ENCODE measurements around the gene RPS15.

DNA sequence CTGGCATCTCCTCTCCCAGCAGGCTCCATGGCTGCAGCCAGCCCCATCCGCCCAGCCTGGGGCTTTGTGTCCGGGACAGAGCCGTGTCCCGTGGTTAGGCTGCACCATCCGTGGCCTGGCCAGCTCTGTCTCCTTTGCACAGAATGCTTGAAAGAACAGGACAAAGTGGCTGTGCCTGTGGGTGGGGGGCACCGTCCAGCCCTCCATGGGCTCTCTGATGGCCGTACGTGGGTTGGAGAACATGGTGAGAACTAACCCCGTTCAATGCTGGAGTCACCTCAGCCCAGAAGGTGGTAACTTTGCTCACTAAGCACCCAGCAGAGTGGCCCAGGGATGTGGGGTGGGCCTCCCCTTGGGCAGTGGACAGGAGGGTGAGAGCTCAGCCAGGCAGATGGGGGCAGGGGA, 2.8 kb downstream of the RPS15 start:
- TF ChIP-seq, protein P1, sequence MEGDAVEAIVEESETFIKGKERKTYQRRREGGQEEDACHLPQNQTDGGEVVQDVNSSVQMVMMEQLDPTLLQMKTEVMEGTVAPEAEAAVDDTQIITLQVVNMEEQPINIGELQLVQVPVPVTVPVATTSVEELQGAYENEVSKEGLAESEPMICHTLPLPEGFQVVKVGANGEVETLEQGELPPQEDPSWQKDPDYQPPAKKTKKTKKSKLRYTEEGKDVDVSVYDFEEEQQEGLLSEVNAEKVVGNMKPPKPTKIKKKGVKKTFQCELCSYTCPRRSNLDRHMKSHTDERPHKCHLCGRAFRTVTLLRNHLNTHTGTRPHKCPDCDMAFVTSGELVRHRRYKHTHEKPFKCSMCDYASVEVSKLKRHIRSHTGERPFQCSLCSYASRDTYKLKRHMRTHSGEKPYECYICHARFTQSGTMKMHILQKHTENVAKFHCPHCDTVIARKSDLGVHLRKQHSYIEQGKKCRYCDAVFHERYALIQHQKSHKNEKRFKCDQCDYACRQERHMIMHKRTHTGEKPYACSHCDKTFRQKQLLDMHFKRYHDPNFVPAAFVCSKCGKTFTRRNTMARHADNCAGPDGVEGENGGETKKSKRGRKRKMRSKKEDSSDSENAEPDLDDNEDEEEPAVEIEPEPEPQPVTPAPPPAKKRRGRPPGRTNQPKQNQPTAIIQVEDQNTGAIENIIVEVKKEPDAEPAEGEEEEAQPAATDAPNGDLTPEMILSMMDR (IDR thresholded peaks at IDR 0.05): no peak
- no peak for TF ChIP-seq POLR2A (IDR thresholded peaks at IDR 0.05)

Data from right lobe of liver (tissue), 4 donors.